IPS DF 4.7 (cell line): ENCODE data around the gene RNF32.
"Not testable (repeated sequence)": the region's sequence is repeated elsewhere in the genome, so short reads cannot be mapped to it uniquely, and the experiment has no call there.

Experiments
- DNase-seq: peaks from one replicate; pipeline ENCODE4 v3.0.0-alpha.2; 2013; ENCODE audit warnings: low spot score; ENCODE audit errors: extremely low read depth

The RNF32 gene

GRCh38 chr7:156614434-156615264 is 25.9 kb upstream of the RNF32 start:
- DNase-seq, result no peak

GRCh38 chr7:156616269-156617202 is 24.0 kb upstream of the RNF32 start:
- no peak for DNase-seq

- DNase-seq, result no peak
These were observed 23.4 kb upstream of the RNF32 start for GRCh38 chr7:156617215-156617614.

- no peak for DNase-seq
These were observed 22.3 kb upstream of the RNF32 start for GRCh38 chr7:156618078-156618779.

- DNase-seq, result no peak
These were observed 21.7 kb upstream of the RNF32 start for GRCh38 chr7:156618780-156619367.

GRCh38 chr7:156619488-156620290 is 20.9 kb upstream of the RNF32 start:
- DNase-seq, result not testable (repeated sequence)

- DNase-seq, result no peak
These were observed 20.3 kb upstream of the RNF32 start for GRCh38 chr7:156620291-156620675.

GRCh38 chr7:156621652-156622051 is 18.9 kb upstream of the RNF32 start:
- DNase-seq, result no peak

- no peak for DNase-seq
These were observed 15.0 kb upstream of the RNF32 start for GRCh38 chr7:156625580-156625979.

- no peak for DNase-seq
These were observed 14.2 kb upstream of the RNF32 start for GRCh38 chr7:156626220-156626895.

GRCh38 chr7:156628562-156628961 is 12.0 kb upstream of the RNF32 start:
- no peak for DNase-seq

- DNase-seq, result no peak
These were observed 10.7 kb upstream of the RNF32 start for GRCh38 chr7:156629873-156630272.

- DNase-seq, result no peak
These were observed 6.5 kb upstream of the RNF32 start for GRCh38 chr7:156634117-156634516.

- no peak for DNase-seq
These were observed 4.8 kb upstream of the RNF32 start for GRCh38 chr7:156635529-156636385.

- not testable (repeated sequence) for DNase-seq
These were observed 3.5 kb upstream of the RNF32 start for GRCh38 chr7:156637093-156637492.

- no peak for DNase-seq
These were observed 2.0 kb upstream of the RNF32 start for GRCh38 chr7:156638443-156639077.

- DNase-seq, result no peak
These were observed 933 bp upstream of the RNF32 start for GRCh38 chr7:156639426-156640256.
